ENCODE results near the gene RBMS2.
A peak's percentile ranks its signal among the peaks of the same experiment; 100 is the strongest.

The RBMS2 gene

GRCh38 chr12:56634837-56635791, 113.5 kb downstream of the RBMS2 start:
- peak; percentile 77 for DNase-seq (ENCODE audit: low read depth)
- H3K4me3 ChIP-seq (ENCODE audit: low read depth, low read length): peak overlapping the region; percentile 96
- TF ChIP-seq CTCF (IDR thresholded peaks at IDR 0.05; ENCODE audit: control insufficient read depth, extremely low read depth, insufficient read depth): peak; percentile 56

- H3K4me3 ChIP-seq (ENCODE audit: low read depth, low read length): peak overlapping the region; percentile 96
- DNase-seq (ENCODE audit: low read depth): peak; percentile 73
- no peak for TF ChIP-seq CTCF (IDR thresholded peaks at IDR 0.05; ENCODE audit: control insufficient read depth, extremely low read depth, insufficient read depth)
These were observed 114.4 kb downstream of the RBMS2 start for GRCh38 chr12:56635806-56636674.

GRCh38 chr12:56636675-56637540, 115.3 kb downstream of the RBMS2 start:
- peak overlapping the region; percentile 96 for H3K4me3 ChIP-seq (ENCODE audit: low read depth, low read length)
- TF ChIP-seq CTCF (IDR thresholded peaks at IDR 0.05; ENCODE audit: control insufficient read depth, extremely low read depth, insufficient read depth): peak; percentile 84
- DNase-seq (ENCODE audit: low read depth): peak; percentile 99

- H3K4me3 ChIP-seq (ENCODE audit: low read depth, low read length): no peak overlapping the region
- no peak for TF ChIP-seq CTCF (IDR thresholded peaks at IDR 0.05; ENCODE audit: control insufficient read depth, extremely low read depth, insufficient read depth)
- no peak for DNase-seq (ENCODE audit: low read depth)
These were observed 116.0 kb downstream of the RBMS2 start for GRCh38 chr12:56637621-56638020.

GRCh38 chr12:56641219-56641618, 119.6 kb downstream of the RBMS2 start:
- TF ChIP-seq CTCF (IDR thresholded peaks at IDR 0.05; ENCODE audit: control insufficient read depth, extremely low read depth, insufficient read depth): no peak
- H3K4me3 ChIP-seq (ENCODE audit: low read depth, low read length): no peak overlapping the region
- no peak for DNase-seq (ENCODE audit: low read depth)

- no peak for TF ChIP-seq CTCF (IDR thresholded peaks at IDR 0.05; ENCODE audit: control insufficient read depth, extremely low read depth, insufficient read depth)
- no peak for DNase-seq (ENCODE audit: low read depth)
- H3K4me3 ChIP-seq (ENCODE audit: low read depth, low read length): peak overlapping the region; percentile 96
These were observed 123.0 kb downstream of the RBMS2 start for GRCh38 chr12:56644654-56645053.

Measured in LNCaP clone FGC (cell line).